AG04450 (cell line): ENCODE results near the gene KRTAP3-1. TPM values are rescaled to one million over a fixed set of nuclear protein-coding genes. Genes with fewer than 3 reads are reported as not detected.

Source experiments
- CTCF ChIA-PET: fragments of 300-600, 350-600 bp; formaldehyde crosslinking; extraction: SDS; loops from one replicate; lab custom pipeline; 2022; ENCODE audit warnings: antibody characterized with exemption, inconsistent platforms; lab: Charles Lee
- POLR2A ChIA-PET: fragments of 350-600 bp; formaldehyde crosslinking; extraction: SDS; loops from one replicate; lab custom pipeline; 2021; ENCODE audit warnings: antibody characterized with exemption, inconsistent platforms; lab: Yijun Ruan, JAX
- DNase-seq: peaks from one replicate; pipeline ENCODE4 v3.0.0-alpha.2; 2011; ENCODE audit warnings: low read depth, low spot score
- H3K27ac ChIP-seq: one replicate; pipeline ENCODE4 v1.5.1; 2012; ENCODE audit warnings: low read depth, low read length, control low read depth
- H3K27me3 ChIP-seq: one replicate; pipeline ENCODE4 v1.6.0; 2012; ENCODE audit warnings: low read length; ENCODE audit not compliant: control insufficient read depth, insufficient read depth
- H3K4me3 ChIP-seq: 2 replicates; pipeline ENCODE4 v1.5.1; 2011; ENCODE audit warnings: mild to moderate bottlenecking, low read depth, low read length, control low read depth
- H3K9me3 ChIP-seq: 2 replicates; pipeline ENCODE4 v1.5.1; 2012; ENCODE audit warnings: low read length; ENCODE audit not compliant: control insufficient read depth, insufficient read depth
- CTCF ChIP-seq: IDR thresholded peaks from 2 replicates; pipeline ENCODE4 v1.5.1; 2011; ENCODE audit warnings: low read depth, low read length, control low read depth, inconsistent platforms
- polyA plus RNA-seq: library from polyadenylated mRNA; depleted of rRNA; stranded (reverse); fragments of >200 nt; gene quantifications from 2 replicates; pipeline ENCODE4 v1.2.3, GENCODE V29; 2011

The KRTAP3-1 gene
- polyA plus RNA-seq, 1 experiment: not detected

DNA sequence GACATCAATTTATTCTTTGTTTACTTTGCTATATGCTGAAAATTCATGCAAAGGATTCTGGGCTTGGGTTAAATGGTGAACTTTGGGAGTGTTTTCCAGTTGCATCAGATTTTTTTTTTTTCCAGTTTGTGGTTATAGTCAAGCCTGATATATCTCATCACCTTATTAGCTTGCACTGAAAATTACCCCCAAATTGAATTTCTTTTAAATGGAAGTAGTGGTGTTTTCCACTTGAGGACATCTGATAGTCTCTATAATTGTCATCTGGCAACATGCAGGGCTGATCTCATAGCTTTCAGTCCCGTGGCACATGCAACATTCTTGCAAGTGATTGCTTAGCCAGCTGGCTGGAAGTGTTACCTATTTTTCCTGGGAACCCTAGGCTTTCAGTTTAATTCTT, 4.7 kb upstream of the KRTAP3-1 start:
- Histone ChIP-seq H3K4me3 (no peak overlapping the region), H3K9me3 (no peaks in the 10 kb centered on the region), H3K27me3 (no peaks in the 10 kb centered on the region), H3K27ac (no peak overlapping the region)
- POLR2A ChIA-PET: no interaction called here
- CTCF ChIA-PET: no interaction called here
- DNase-seq: peak; percentile 13
- TF ChIP-seq CTCF: no peak

DNA sequence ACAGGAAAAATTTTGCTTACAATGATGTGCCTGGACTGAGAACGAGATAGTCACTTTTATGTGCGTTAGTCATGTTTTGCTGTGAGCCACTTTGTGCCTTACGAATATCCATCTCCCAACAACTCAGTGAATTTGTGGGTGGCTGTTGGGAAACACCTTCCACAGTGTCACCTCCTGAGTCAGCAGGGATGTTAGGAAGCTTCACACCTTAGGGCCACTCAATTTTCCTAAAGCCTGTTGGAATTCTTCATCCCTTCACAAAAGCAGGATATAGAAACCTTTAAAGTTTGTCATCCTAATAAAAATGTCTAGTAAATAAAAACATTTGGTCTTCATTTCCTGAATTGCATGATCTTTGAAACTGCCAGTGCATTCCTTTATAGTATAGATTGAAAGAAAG, 4.3 kb upstream of the KRTAP3-1 start:
- no peak overlapping the region for H3K4me3 ChIP-seq
- POLR2A ChIA-PET: no interaction called here

GRCh38 chr17:41012326-41013120, 3.6 kb upstream of the KRTAP3-1 start:
- no peak for DNase-seq
- ChIA-PET POLR2A (no interaction called here), CTCF (no interaction called here)
- Histone ChIP-seq H3K27me3 (no peaks in the 10 kb centered on the region), H3K4me3 (no peak overlapping the region), H3K27ac (no peak overlapping the region), H3K9me3 (no peaks in the 10 kb centered on the region)
- TF ChIP-seq CTCF: no peak

More for the DNA sequence above, 4.3 kb upstream of the KRTAP3-1 start:
- CTCF ChIA-PET: no interaction called here
- DNase-seq: no peak
- no peak overlapping the region for H3K27ac ChIP-seq
- no peaks in the 10 kb centered on the region for H3K27me3 ChIP-seq
- no peaks in the 10 kb centered on the region for H3K9me3 ChIP-seq
- no peak for TF ChIP-seq CTCF

- no peaks in the 10 kb centered on the region for H3K9me3 ChIP-seq
- POLR2A ChIA-PET: interaction anchor here (0.8 kb wide), 1 partner anchor 97 kb away, joined by 3 read pairs; no protein-coding TSS in a partner anchor
- CTCF ChIA-PET: no interaction called here
- H3K27ac ChIP-seq: no peak overlapping the region
- DNase-seq: no peak
- no peak overlapping the region for H3K4me3 ChIP-seq
- TF ChIP-seq CTCF: no peak
- no peaks in the 10 kb centered on the region for H3K27me3 ChIP-seq
Measured at GRCh38 chr17:41010441-41010840, 1.5 kb upstream of the KRTAP3-1 start.

GRCh38 chr17:41009936-41010335, 1.0 kb upstream of the KRTAP3-1 start:
- Histone ChIP-seq H3K9me3 (no peaks in the 10 kb centered on the region), H3K4me3 (no peak overlapping the region), H3K27ac (no peak overlapping the region), H3K27me3 (no peaks in the 10 kb centered on the region)
- no peak for DNase-seq
- ChIA-PET POLR2A (interaction anchor here (0.8 kb wide), 1 partner anchor 97 kb away, joined by 3 read pairs; no protein-coding TSS in a partner anchor), CTCF (no interaction called here)
- TF ChIP-seq CTCF: no peak
